SK-N-SH treated with all-trans-retinoic acid at 6 μM for 48 hours (cell line): Measurements from ENCODE around the gene CHST14.

Experiments
- BACH2 ChIP-seq: fragments of 250-450 bp; sonication (Bioruptor Pico); IDR thresholded peaks from 2 replicates; pipeline ENCODE4 v1.9.0; 2021; ENCODE audit warnings: mild to moderate bottlenecking, borderline replicate concordance
- CREB5 ChIP-seq: fragments of 250-450 bp; sonication (Bioruptor Pico); IDR thresholded peaks from 2 replicates; pipeline ENCODE4 v1.5.1; 2020; ENCODE audit warnings: low read depth, mild to moderate bottlenecking, moderate library complexity
- ISL1 ChIP-seq: fragments of 250-450 bp; sonication (Bioruptor Pico); IDR thresholded peaks from 2 replicates; pipeline ENCODE4 v2.1.2; 2022; ENCODE audit warnings: mild to moderate bottlenecking, moderate library complexity
- RARB ChIP-seq: fragments of 250-450 bp; sonication (Bioruptor Pico); IDR thresholded peaks from 2 replicates; pipeline ENCODE4 v1.8.0; 2021; ENCODE audit warnings: mild to moderate bottlenecking, moderate library complexity
- ZFP30 ChIP-seq: fragments of 450-650 bp; formaldehyde crosslinking; IDR thresholded peaks from 2 replicates; pipeline ENCODE4 v1.5.0; 2022; ENCODE audit warnings: mild to moderate bottlenecking, moderate library complexity

GRCh38 chr15:40513609-40514008 lies 42.8 kb downstream of the CHST14 start:
- TF ChIP-seq CREB5 (CRISPR knock-in tag) (no peak), ISL1 (CRISPR knock-in tag) (no peak), BACH2 (CRISPR knock-in tag) (no peak), RARB (CRISPR knock-in tag) (no peak), ZFP30 (CRISPR knock-in tag) (no peak)
